ENCODE measurements around the gene ATP2C2.

The ATP2C2 gene

GRCh38 chr16:84498859-84499620 lies 130.7 kb downstream of the ATP2C2 start:
- TF ChIP-seq, protein P1, sequence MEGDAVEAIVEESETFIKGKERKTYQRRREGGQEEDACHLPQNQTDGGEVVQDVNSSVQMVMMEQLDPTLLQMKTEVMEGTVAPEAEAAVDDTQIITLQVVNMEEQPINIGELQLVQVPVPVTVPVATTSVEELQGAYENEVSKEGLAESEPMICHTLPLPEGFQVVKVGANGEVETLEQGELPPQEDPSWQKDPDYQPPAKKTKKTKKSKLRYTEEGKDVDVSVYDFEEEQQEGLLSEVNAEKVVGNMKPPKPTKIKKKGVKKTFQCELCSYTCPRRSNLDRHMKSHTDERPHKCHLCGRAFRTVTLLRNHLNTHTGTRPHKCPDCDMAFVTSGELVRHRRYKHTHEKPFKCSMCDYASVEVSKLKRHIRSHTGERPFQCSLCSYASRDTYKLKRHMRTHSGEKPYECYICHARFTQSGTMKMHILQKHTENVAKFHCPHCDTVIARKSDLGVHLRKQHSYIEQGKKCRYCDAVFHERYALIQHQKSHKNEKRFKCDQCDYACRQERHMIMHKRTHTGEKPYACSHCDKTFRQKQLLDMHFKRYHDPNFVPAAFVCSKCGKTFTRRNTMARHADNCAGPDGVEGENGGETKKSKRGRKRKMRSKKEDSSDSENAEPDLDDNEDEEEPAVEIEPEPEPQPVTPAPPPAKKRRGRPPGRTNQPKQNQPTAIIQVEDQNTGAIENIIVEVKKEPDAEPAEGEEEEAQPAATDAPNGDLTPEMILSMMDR (IDR thresholded peaks at IDR 0.05; ENCODE audit: low read depth, low read length): no peak
- no peak for TF ChIP-seq MYC (IDR thresholded peaks at IDR 0.05; ENCODE audit: low read depth, low read length)
- no peak for TF ChIP-seq POLR2A (IDR thresholded peaks at IDR 0.05; ENCODE audit: extremely low read depth, insufficient read length)
- no peak for TF ChIP-seq MAX (IDR thresholded peaks at IDR 0.05; ENCODE audit: low read depth, low read length)
- no peak for DNase-seq (ENCODE audit: low read depth)
- H3K4me3 ChIP-seq (ENCODE audit: low read depth, low read length): no peak overlapping the region

DNA sequence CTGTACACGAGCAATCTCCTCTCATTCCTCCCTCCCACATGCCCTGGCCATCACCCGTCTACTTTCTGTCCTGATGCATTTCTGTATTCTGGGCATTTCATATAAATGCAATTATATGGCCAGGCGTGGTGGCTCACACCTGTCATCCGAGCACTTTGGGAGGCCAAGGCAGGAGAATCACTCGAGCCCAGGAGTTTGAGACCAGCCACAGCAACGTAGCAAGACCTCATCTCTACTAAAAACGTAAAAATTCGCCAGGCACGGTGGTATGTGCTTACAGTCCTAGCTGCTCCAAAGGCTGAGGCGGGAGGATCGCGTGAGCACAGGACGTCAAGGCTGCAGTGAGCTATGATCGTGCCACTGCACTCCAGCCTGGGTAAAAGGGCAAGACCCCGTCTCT lies 131.3 kb downstream of the ATP2C2 start:
- TF ChIP-seq MAX (IDR thresholded peaks at IDR 0.05; ENCODE audit: low read depth, low read length) (no peak), POLR2A (IDR thresholded peaks at IDR 0.05; ENCODE audit: extremely low read depth, insufficient read length) (no peak), MYC (IDR thresholded peaks at IDR 0.05; ENCODE audit: low read depth, low read length) (no peak)
- TF ChIP-seq, protein P1 (IDR thresholded peaks at IDR 0.05; ENCODE audit: low read depth, low read length): no peak

GRCh38 chr16:84500531-84500930 lies 132.2 kb downstream of the ATP2C2 start:
- TF ChIP-seq POLR2A (IDR thresholded peaks at IDR 0.05; ENCODE audit: extremely low read depth, insufficient read length) (no peak), MYC (IDR thresholded peaks at IDR 0.05; ENCODE audit: low read depth, low read length) (no peak), MAX (IDR thresholded peaks at IDR 0.05; ENCODE audit: low read depth, low read length) (no peak)
- TF ChIP-seq, protein P1 (IDR thresholded peaks at IDR 0.05; ENCODE audit: low read depth, low read length): no peak
- no peak overlapping the region for H3K4me3 ChIP-seq (ENCODE audit: low read depth, low read length)
- DNase-seq (ENCODE audit: low read depth): no peak

More for the DNA sequence above, 131.3 kb downstream of the ATP2C2 start:
- H3K4me3 ChIP-seq (ENCODE audit: low read depth, low read length): no peak overlapping the region
- DNase-seq (ENCODE audit: low read depth): no peak

GRCh38 chr16:84501077-84501735 lies 132.9 kb downstream of the ATP2C2 start:
- no peak overlapping the region for H3K4me3 ChIP-seq (ENCODE audit: low read depth, low read length)
- TF ChIP-seq MYC (IDR thresholded peaks at IDR 0.05; ENCODE audit: low read depth, low read length) (no peak), MAX (IDR thresholded peaks at IDR 0.05; ENCODE audit: low read depth, low read length) (no peak), POLR2A (IDR thresholded peaks at IDR 0.05; ENCODE audit: extremely low read depth, insufficient read length) (no peak)
- TF ChIP-seq, protein P1 (IDR thresholded peaks at IDR 0.05; ENCODE audit: low read depth, low read length): no peak
- peak; percentile 38 for DNase-seq (ENCODE audit: low read depth)

DNA sequence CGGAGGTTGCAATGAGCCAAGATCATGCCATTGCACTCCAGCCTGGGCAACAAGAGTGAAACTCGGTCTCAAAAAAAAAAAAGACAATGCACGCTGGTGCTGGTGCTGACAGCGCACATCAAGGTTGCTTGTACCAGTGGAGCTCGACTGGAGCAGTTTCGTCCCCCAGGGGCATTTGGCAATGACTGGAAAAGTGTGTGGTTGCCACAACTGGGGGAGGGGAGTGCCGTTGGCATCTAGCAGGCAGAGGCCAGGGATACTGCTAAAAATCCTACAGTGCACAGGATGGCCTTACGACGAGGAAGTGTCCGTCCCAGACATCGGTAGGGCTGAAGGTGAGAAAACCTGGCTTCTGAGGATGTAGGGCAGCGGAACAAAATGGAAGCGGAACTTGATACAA lies 133.7 kb downstream of the ATP2C2 start:
- no peak overlapping the region for H3K4me3 ChIP-seq (ENCODE audit: low read depth, low read length)
- TF ChIP-seq, protein P1 (IDR thresholded peaks at IDR 0.05; ENCODE audit: low read depth, low read length): no peak
- no peak for TF ChIP-seq POLR2A (IDR thresholded peaks at IDR 0.05; ENCODE audit: extremely low read depth, insufficient read length)
- TF ChIP-seq MYC (IDR thresholded peaks at IDR 0.05; ENCODE audit: low read depth, low read length): no peak
- no peak for TF ChIP-seq MAX (IDR thresholded peaks at IDR 0.05; ENCODE audit: low read depth, low read length)
- peak; percentile 25 for DNase-seq (ENCODE audit: low read depth)
